Upper lobe of left lung (tissue), 4 donors: ENCODE data around the gene PLA2G4A.

ENCODE experiments used
- CTCF ChIP-seq, 6 experiments: fragments of 450-650 bp in 4 of 6; fragments of 200-600 bp in 2 of 6; sonication (generic) in 2 of 6; IDR thresholded peaks; one replicate each; pipeline ENCODE4 v1.5.1; 2016 to 2019; ENCODE audit warnings: antibody characterized with exemption in 6 of 6
- POLR2AphosphoS5 ChIP-seq, 2 donors: sonication (generic); formaldehyde crosslinking; IDR thresholded peaks; one replicate each; pipeline ENCODE4 v1.5.1; 2017; ENCODE audit warnings: antibody characterized with exemption in 2 of 2

GRCh38 chr1:187009320-187009719 lies 180.6 kb downstream of the PLA2G4A start:
- no peak for TF ChIP-seq CTCF (IDR thresholded peaks at IDR 0.05)
- TF ChIP-seq POLR2AphosphoS5 (IDR thresholded peaks at IDR 0.05) = no peak
